ENCODE results near the gene PDE4D. TPM values are rescaled to one million over a fixed set of nuclear protein-coding genes. Genes with fewer than 3 reads are reported as not detected.

The PDE4D gene
- total RNA-seq, 1 experiment from 2014 or later = 3.3 TPM

DNA sequence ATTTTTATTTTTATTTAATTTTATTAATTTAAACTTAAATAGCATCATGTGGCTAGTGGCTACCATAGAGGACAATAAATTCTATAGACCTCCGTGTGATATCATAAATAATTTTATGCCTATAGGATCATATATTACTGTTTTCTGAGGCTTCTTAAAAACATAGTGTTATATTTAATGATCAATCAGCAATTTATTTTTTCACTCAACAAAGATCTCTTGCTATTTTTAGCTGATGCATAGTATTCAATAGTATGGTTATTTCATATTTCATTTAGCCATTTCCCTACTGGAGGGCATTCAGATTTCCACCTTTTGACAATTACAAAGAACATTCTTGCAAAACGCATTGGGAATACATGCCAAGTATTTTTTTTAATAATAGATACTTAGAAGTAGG is 114.1 kb downstream of the PDE4D start (continued):
- TF ChIP-seq, protein P1, sequence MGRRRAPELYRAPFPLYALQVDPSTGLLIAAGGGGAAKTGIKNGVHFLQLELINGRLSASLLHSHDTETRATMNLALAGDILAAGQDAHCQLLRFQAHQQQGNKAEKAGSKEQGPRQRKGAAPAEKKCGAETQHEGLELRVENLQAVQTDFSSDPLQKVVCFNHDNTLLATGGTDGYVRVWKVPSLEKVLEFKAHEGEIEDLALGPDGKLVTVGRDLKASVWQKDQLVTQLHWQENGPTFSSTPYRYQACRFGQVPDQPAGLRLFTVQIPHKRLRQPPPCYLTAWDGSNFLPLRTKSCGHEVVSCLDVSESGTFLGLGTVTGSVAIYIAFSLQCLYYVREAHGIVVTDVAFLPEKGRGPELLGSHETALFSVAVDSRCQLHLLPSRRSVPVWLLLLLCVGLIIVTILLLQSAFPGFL (CRISPR knock-in tag; IDR thresholded peaks at IDR 0.05; ENCODE audit: borderline replicate concordance) = no peak
- TF ChIP-seq EMX1 (CRISPR knock-in tag; IDR thresholded peaks at IDR 0.05) = no peak
- TF ChIP-seq, protein P2, sequence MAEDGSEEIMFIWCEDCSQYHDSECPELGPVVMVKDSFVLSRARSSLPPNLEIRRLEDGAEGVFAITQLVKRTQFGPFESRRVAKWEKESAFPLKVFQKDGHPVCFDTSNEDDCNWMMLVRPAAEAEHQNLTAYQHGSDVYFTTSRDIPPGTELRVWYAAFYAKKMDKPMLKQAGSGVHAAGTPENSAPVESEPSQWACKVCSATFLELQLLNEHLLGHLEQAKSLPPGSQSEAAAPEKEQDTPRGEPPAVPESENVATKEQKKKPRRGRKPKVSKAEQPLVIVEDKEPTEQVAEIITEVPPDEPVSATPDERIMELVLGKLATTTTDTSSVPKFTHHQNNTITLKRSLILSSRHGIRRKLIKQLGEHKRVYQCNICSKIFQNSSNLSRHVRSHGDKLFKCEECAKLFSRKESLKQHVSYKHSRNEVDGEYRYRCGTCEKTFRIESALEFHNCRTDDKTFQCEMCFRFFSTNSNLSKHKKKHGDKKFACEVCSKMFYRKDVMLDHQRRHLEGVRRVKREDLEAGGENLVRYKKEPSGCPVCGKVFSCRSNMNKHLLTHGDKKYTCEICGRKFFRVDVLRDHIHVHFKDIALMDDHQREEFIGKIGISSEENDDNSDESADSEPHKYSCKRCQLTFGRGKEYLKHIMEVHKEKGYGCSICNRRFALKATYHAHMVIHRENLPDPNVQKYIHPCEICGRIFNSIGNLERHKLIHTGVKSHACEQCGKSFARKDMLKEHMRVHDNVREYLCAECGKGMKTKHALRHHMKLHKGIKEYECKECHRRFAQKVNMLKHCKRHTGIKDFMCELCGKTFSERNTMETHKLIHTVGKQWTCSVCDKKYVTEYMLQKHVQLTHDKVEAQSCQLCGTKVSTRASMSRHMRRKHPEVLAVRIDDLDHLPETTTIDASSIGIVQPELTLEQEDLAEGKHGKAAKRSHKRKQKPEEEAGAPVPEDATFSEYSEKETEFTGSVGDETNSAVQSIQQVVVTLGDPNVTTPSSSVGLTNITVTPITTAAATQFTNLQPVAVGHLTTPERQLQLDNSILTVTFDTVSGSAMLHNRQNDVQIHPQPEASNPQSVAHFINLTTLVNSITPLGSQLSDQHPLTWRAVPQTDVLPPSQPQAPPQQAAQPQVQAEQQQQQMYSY (CRISPR knock-in tag; IDR thresholded peaks at IDR 0.05) = no peak

DNA sequence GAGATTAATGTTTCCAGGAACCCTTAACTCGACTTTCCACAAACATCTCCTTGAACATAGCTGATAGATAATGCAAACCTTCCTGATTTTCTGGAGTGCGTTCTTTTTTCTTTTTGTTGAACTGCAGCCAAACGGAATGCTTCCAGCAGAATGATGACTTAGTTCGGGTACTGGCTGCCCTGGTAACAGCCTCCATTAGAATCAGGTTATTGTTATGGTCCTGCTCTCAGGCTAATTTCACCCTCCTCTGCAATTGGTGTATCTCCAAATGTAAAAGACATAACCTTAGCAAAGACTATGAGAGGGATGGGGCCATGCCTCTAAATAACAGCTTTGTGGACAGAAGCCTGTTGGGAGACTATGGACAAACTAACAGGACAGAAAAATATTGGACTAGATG is 116.5 kb downstream of the PDE4D start:
- no peaks in the 10 kb centered on the region for H3K27me3 Mint-ChIP-seq (ENCODE audit: low read depth)
- no peaks in the 10 kb centered on the region for H3K36me3 Mint-ChIP-seq
- DNase-seq (ENCODE audit: low spot score) (no peak), ATAC-seq (no peak)
- ChIA-PET CTCF (interaction anchor here (0.6 kb wide), 1 partner anchor 1194 kb away, joined by 3 read pairs; no protein-coding TSS in a partner anchor), POLR2A (no interaction called here)
- H3K9me3 Mint-ChIP-seq = no peaks in the 10 kb centered on the region
- no peak overlapping the region for H3K27ac Mint-ChIP-seq
- peaks cover 9% of the 10 kb centered on the region for H3K4me1 Mint-ChIP-seq
- no peak overlapping the region for H3K4me3 Mint-ChIP-seq
- TF ChIP-seq, protein P3, sequence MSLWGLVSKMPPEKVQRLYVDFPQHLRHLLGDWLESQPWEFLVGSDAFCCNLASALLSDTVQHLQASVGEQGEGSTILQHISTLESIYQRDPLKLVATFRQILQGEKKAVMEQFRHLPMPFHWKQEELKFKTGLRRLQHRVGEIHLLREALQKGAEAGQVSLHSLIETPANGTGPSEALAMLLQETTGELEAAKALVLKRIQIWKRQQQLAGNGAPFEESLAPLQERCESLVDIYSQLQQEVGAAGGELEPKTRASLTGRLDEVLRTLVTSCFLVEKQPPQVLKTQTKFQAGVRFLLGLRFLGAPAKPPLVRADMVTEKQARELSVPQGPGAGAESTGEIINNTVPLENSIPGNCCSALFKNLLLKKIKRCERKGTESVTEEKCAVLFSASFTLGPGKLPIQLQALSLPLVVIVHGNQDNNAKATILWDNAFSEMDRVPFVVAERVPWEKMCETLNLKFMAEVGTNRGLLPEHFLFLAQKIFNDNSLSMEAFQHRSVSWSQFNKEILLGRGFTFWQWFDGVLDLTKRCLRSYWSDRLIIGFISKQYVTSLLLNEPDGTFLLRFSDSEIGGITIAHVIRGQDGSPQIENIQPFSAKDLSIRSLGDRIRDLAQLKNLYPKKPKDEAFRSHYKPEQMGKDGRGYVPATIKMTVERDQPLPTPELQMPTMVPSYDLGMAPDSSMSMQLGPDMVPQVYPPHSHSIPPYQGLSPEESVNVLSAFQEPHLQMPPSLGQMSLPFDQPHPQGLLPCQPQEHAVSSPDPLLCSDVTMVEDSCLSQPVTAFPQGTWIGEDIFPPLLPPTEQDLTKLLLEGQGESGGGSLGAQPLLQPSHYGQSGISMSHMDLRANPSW (CRISPR knock-in tag; conservative IDR thresholded peaks at IDR 0.05; ENCODE audit: low read depth) = no peak
- TF ChIP-seq, protein P4, sequence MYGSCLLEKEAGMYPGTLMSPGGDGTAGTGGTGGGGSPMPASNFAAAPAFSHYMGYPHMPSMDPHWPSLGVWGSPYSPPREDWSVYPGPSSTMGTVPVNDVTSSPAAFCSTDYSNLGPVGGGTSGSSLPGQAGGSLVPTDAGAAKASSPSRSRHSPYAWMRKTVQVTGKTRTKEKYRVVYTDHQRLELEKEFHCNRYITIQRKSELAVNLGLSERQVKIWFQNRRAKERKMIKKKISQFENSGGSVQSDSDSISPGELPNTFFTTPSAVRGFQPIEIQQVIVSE (CRISPR knock-in tag; IDR thresholded peaks at IDR 0.05; ENCODE audit: borderline replicate concordance) = no peak
- TF ChIP-seq, protein P5, sequence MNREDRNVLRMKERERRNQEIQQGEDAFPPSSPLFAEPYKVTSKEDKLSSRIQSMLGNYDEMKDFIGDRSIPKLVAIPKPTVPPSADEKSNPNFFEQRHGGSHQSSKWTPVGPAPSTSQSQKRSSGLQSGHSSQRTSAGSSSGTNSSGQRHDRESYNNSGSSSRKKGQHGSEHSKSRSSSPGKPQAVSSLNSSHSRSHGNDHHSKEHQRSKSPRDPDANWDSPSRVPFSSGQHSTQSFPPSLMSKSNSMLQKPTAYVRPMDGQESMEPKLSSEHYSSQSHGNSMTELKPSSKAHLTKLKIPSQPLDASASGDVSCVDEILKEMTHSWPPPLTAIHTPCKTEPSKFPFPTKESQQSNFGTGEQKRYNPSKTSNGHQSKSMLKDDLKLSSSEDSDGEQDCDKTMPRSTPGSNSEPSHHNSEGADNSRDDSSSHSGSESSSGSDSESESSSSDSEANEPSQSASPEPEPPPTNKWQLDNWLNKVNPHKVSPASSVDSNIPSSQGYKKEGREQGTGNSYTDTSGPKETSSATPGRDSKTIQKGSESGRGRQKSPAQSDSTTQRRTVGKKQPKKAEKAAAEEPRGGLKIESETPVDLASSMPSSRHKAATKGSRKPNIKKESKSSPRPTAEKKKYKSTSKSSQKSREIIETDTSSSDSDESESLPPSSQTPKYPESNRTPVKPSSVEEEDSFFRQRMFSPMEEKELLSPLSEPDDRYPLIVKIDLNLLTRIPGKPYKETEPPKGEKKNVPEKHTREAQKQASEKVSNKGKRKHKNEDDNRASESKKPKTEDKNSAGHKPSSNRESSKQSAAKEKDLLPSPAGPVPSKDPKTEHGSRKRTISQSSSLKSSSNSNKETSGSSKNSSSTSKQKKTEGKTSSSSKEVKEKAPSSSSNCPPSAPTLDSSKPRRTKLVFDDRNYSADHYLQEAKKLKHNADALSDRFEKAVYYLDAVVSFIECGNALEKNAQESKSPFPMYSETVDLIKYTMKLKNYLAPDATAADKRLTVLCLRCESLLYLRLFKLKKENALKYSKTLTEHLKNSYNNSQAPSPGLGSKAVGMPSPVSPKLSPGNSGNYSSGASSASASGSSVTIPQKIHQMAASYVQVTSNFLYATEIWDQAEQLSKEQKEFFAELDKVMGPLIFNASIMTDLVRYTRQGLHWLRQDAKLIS (CRISPR knock-in tag; IDR thresholded peaks at IDR 0.05; ENCODE audit: borderline replicate concordance) = no peak
- TF ChIP-seq, protein P6, sequence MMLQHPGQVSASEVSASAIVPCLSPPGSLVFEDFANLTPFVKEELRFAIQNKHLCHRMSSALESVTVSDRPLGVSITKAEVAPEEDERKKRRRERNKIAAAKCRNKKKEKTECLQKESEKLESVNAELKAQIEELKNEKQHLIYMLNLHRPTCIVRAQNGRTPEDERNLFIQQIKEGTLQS (CRISPR knock-in tag; conservative IDR thresholded peaks at IDR 0.05) = no peak
- TF ChIP-seq ZNF396 (CRISPR knock-in tag; IDR thresholded peaks at IDR 0.05; ENCODE audit: borderline replicate concordance) (no peak), NFE2L1 (CRISPR knock-in tag; IDR thresholded peaks at IDR 0.05) (no peak), TCF7 (CRISPR knock-in tag; IDR thresholded peaks at IDR 0.05; ENCODE audit: low read depth) (no peak), NR3C1 (CRISPR knock-in tag; conservative IDR thresholded peaks at IDR 0.05; ENCODE audit: low read depth) (no peak), ZNF219 (CRISPR knock-in tag; IDR thresholded peaks at IDR 0.05; ENCODE audit: borderline replicate concordance) (no peak), ZNF121 (CRISPR knock-in tag; IDR thresholded peaks at IDR 0.05) (no peak), NR1H2 (CRISPR knock-in tag; IDR thresholded peaks at IDR 0.05) (no peak), SOX15 (CRISPR knock-in tag; IDR thresholded peaks at IDR 0.05) (no peak)
- TF ChIP-seq, protein P7, sequence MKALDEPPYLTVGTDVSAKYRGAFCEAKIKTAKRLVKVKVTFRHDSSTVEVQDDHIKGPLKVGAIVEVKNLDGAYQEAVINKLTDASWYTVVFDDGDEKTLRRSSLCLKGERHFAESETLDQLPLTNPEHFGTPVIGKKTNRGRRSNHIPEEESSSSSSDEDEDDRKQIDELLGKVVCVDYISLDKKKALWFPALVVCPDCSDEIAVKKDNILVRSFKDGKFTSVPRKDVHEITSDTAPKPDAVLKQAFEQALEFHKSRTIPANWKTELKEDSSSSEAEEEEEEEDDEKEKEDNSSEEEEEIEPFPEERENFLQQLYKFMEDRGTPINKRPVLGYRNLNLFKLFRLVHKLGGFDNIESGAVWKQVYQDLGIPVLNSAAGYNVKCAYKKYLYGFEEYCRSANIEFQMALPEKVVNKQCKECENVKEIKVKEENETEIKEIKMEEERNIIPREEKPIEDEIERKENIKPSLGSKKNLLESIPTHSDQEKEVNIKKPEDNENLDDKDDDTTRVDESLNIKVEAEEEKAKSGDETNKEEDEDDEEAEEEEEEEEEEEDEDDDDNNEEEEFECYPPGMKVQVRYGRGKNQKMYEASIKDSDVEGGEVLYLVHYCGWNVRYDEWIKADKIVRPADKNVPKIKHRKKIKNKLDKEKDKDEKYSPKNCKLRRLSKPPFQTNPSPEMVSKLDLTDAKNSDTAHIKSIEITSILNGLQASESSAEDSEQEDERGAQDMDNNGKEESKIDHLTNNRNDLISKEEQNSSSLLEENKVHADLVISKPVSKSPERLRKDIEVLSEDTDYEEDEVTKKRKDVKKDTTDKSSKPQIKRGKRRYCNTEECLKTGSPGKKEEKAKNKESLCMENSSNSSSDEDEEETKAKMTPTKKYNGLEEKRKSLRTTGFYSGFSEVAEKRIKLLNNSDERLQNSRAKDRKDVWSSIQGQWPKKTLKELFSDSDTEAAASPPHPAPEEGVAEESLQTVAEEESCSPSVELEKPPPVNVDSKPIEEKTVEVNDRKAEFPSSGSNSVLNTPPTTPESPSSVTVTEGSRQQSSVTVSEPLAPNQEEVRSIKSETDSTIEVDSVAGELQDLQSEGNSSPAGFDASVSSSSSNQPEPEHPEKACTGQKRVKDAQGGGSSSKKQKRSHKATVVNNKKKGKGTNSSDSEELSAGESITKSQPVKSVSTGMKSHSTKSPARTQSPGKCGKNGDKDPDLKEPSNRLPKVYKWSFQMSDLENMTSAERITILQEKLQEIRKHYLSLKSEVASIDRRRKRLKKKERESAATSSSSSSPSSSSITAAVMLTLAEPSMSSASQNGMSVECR (CRISPR knock-in tag; IDR thresholded peaks at IDR 0.05; ENCODE audit: borderline replicate concordance) = no peak
- TF ChIP-seq, protein P8, sequence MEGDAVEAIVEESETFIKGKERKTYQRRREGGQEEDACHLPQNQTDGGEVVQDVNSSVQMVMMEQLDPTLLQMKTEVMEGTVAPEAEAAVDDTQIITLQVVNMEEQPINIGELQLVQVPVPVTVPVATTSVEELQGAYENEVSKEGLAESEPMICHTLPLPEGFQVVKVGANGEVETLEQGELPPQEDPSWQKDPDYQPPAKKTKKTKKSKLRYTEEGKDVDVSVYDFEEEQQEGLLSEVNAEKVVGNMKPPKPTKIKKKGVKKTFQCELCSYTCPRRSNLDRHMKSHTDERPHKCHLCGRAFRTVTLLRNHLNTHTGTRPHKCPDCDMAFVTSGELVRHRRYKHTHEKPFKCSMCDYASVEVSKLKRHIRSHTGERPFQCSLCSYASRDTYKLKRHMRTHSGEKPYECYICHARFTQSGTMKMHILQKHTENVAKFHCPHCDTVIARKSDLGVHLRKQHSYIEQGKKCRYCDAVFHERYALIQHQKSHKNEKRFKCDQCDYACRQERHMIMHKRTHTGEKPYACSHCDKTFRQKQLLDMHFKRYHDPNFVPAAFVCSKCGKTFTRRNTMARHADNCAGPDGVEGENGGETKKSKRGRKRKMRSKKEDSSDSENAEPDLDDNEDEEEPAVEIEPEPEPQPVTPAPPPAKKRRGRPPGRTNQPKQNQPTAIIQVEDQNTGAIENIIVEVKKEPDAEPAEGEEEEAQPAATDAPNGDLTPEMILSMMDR (IDR thresholded peaks at IDR 0.05) = no peak
